Caco-2 (cell line): Measurements from ENCODE around the gene GRID1. TPM values are rescaled to one million over a fixed set of nuclear protein-coding genes. Genes with fewer than 3 reads are reported as not detected.

Experiments used
- BruUV-seq: library from RNA; stranded (reverse); fragments of 400-500 nt; replicated peaks from 2 replicates; lab custom pipeline; 2021; lab: Mats Ljungman, UMichigan
- CTCF ChIA-PET: fragments of 300-600 bp; sonication (Branson Sonifier 250); formaldehyde crosslinking; loops from one replicate; lab custom pipeline; 2022; ENCODE audit warnings: antibody characterized with exemption; lab: Charles Lee
- POLR2A ChIA-PET: fragments of 300-600 bp; sonication (Branson Sonifier 250); formaldehyde crosslinking; loops from one replicate; lab custom pipeline; 2022; ENCODE audit warnings: antibody characterized with exemption; lab: Charles Lee
- DNase-seq, 2 experiments: peaks; one replicate each; pipeline versions ENCODE4 v3.0.0 to v3.0.0-alpha.2; 2020 to 2022
- H3K27me3 ChIP-seq: replicated peaks from 2 replicates; pipeline ENCODE4 v1.6.0; 2011; ENCODE audit warnings: low read length; ENCODE audit not compliant: control insufficient read depth, insufficient read depth
- H3K36me3 ChIP-seq: 2 replicates; pipeline ENCODE4 v1.5.1; 2011; ENCODE audit warnings: low read length; ENCODE audit not compliant: control insufficient read depth, insufficient read depth
- H3K4me1 ChIP-seq: fragments of 250-450 bp; sonication (Bioruptor Pico); 2 replicates; pipeline ENCODE4 v1.5.1; 2020; ENCODE audit warnings: mild to moderate bottlenecking
- H3K4me3 ChIP-seq: 2 replicates; pipeline ENCODE4 v1.5.1; 2011; ENCODE audit warnings: low read depth, mild to moderate bottlenecking, control low read depth, low read length
- H3K9me3 ChIP-seq: fragments of 250-450 bp; sonication (Bioruptor Pico); 2 replicates; pipeline ENCODE4 v1.5.1; 2020; ENCODE audit warnings: mild to moderate bottlenecking, moderate library complexity
- H3K27ac Mint-ChIP-seq: one replicate; pipeline ENCODE4 v1.8.0; 2022; ENCODE audit warnings: mixed read lengths; ENCODE audit not compliant: unreplicated experiment
- H3K27me3 Mint-ChIP-seq: one replicate; pipeline ENCODE4 v1.8.0; 2022; ENCODE audit warnings: mixed read lengths; ENCODE audit not compliant: insufficient read depth, unreplicated experiment
- H3K36me3 Mint-ChIP-seq: one replicate; pipeline ENCODE4 v1.8.0; 2022; ENCODE audit warnings: mild to moderate bottlenecking, mixed read lengths; ENCODE audit not compliant: insufficient read depth, unreplicated experiment
- H3K4me1 Mint-ChIP-seq: one replicate; pipeline ENCODE4 v1.8.0; 2022; ENCODE audit warnings: low read depth, mixed read lengths; ENCODE audit not compliant: unreplicated experiment
- H3K4me3 Mint-ChIP-seq: one replicate; pipeline ENCODE4 v1.8.0; 2022; ENCODE audit warnings: mild to moderate bottlenecking, moderate library complexity, mixed read lengths; ENCODE audit not compliant: unreplicated experiment
- H3K9me3 Mint-ChIP-seq: one replicate; pipeline ENCODE4 v1.8.0; 2022; ENCODE audit warnings: mixed read lengths; ENCODE audit not compliant: unreplicated experiment
- CTCF ChIP-seq, 2 experiments: fragments of 200-600 bp in 1 of 2; IDR thresholded peaks; 1 replicate in 1 of 2; 2 replicates in 1 of 2; pipeline versions ENCODE4 v1.5.1 to v1.8.0; 2011 to 2022; ENCODE audit warnings: antibody characterized with exemption in 1 of 2, control low read depth in 1 of 2, inconsistent platforms in 1 of 2, low read depth in 1 of 2, low read length in 1 of 2, mild to moderate bottlenecking in 1 of 2, moderate library complexity in 1 of 2; ENCODE audit not compliant: insufficient read depth in 1 of 2, severe bottlenecking in 1 of 2, unreplicated experiment in 1 of 2
- intact Hi-C: fragments of 100-400 bp; cut with micrococcal nuclease; formaldehyde crosslinking; loops from one replicate; pipeline ENCODE4 v1.10.0; 2022; ENCODE audit not compliant: unreplicated experiment
- total RNA-seq: library from RNA; stranded (reverse); gene quantifications from 2 replicates; pipeline ENCODE4 v1.2.3, GENCODE V29; 2022

Gene GRID1
- total RNA-seq, 1 experiment from 2014 or later, result 8.0 TPM

- no peak overlapping the region for H3K27ac Mint-ChIP-seq
- H3K4me3 Mint-ChIP-seq, result no peak overlapping the region
- intact Hi-C loops, result no loop called here
- Histone ChIP-seq H3K27me3 (no peaks in the 10 kb centered on the region), H3K4me1 (peaks cover 13% of the 10 kb centered on the region), H3K4me3 (no peak overlapping the region), H3K9me3 (no peaks in the 10 kb centered on the region), H3K36me3 (no peaks in the 10 kb centered on the region)
- ChIA-PET CTCF (no interaction called here), POLR2A (no interaction called here)
- peaks cover 10% of the 10 kb centered on the region for H3K4me1 Mint-ChIP-seq
- DNase-seq, result no peak
- H3K36me3 Mint-ChIP-seq, result no peaks in the 10 kb centered on the region
- BruUV-seq, result no TSS peak
- H3K9me3 Mint-ChIP-seq, result peaks cover 10% of the 10 kb centered on the region
- TF ChIP-seq CTCF (IDR thresholded peaks at IDR 0.05; ENCODE audit: insufficient read depth in 1 of 2, low read depth in 1 of 2, low read length in 1 of 2, severe bottlenecking in 1 of 2, unreplicated experiment in 1 of 2), result no peak
- H3K27me3 Mint-ChIP-seq, result no peaks in the 10 kb centered on the region
Observed at GRCh38 chr10:85861513-85862197, 504.9 kb downstream of the GRID1 start.

- Mint-ChIP-seq H3K4me1 (peaks cover 10% of the 10 kb centered on the region), H3K4me3 (no peak overlapping the region), H3K27ac (no peak overlapping the region), H3K9me3 (peaks cover 10% of the 10 kb centered on the region), H3K27me3 (no peaks in the 10 kb centered on the region), H3K36me3 (no peaks in the 10 kb centered on the region)
- no peak for TF ChIP-seq CTCF (IDR thresholded peaks at IDR 0.05; ENCODE audit: insufficient read depth in 1 of 2, low read depth in 1 of 2, low read length in 1 of 2, severe bottlenecking in 1 of 2, unreplicated experiment in 1 of 2)
- Histone ChIP-seq H3K9me3 (no peaks in the 10 kb centered on the region), H3K36me3 (no peaks in the 10 kb centered on the region), H3K27me3 (no peaks in the 10 kb centered on the region), H3K4me1 (peaks cover 13% of the 10 kb centered on the region), H3K4me3 (no peak overlapping the region)
- ChIA-PET POLR2A (no interaction called here), CTCF (no interaction called here)
- no TSS peak for BruUV-seq
- intact Hi-C loops, result no loop called here
- DNase-seq, result no peak
Observed at GRCh38 chr10:85859859-85860258, 506.7 kb downstream of the GRID1 start.

- TF ChIP-seq CTCF (IDR thresholded peaks at IDR 0.05; ENCODE audit: insufficient read depth in 1 of 2, low read depth in 1 of 2, low read length in 1 of 2, severe bottlenecking in 1 of 2, unreplicated experiment in 1 of 2), result no peak
- H3K36me3 Mint-ChIP-seq, result no peaks in the 10 kb centered on the region
- no TSS peak for BruUV-seq
- no peak overlapping the region for H3K27ac Mint-ChIP-seq
- ChIA-PET CTCF (no interaction called here), POLR2A (no interaction called here)
- peaks cover 11% of the 10 kb centered on the region for H3K4me1 ChIP-seq
- no peak for DNase-seq
- H3K27me3 ChIP-seq, result no peaks in the 10 kb centered on the region
- H3K4me3 Mint-ChIP-seq, result no peak overlapping the region
- H3K9me3 Mint-ChIP-seq, result peaks cover 10% of the 10 kb centered on the region
- H3K36me3 ChIP-seq, result no peaks in the 10 kb centered on the region
- peaks cover 1% of the 10 kb centered on the region for H3K27me3 Mint-ChIP-seq
- H3K9me3 ChIP-seq, result no peaks in the 10 kb centered on the region
- peaks cover 10% of the 10 kb centered on the region for H3K4me1 Mint-ChIP-seq
- no peak overlapping the region for H3K4me3 ChIP-seq
- intact Hi-C loops, result no loop called here
Observed at GRCh38 chr10:85858776-85859515, 507.6 kb downstream of the GRID1 start.
